Astrocyte of the cerebellum (primary cell): Measurements from ENCODE around the gene KRT38.

Source experiments
- DNase-seq: peaks from one replicate; pipeline ENCODE4 v3.0.0-alpha.2; 2011; ENCODE audit warnings: low read depth
- H3K4me3 ChIP-seq: 2 replicates; pipeline ENCODE4 v1.5.1; 2011; ENCODE audit warnings: mild to moderate bottlenecking, low read depth, low read length, moderate library complexity
- in situ Hi-C: cut with HindIII; loops from 2 replicates; pipeline ENCODE4 v1.10.0; 2017; ENCODE audit warnings: low sequenced_read_pairs
- TF ChIP-seq, protein P1 (sequence below): IDR thresholded peaks from 2 replicates; pipeline ENCODE4 v1.5.1; 2012; ENCODE audit warnings: low read length, low read depth, moderate library complexity, mild to moderate bottlenecking; ENCODE audit errors: missing control alignments

KRT38 gene

GRCh38 chr17:41464682-41465081, 23.9 kb upstream of the KRT38 start:
- in situ Hi-C loops: no loop called here
- no peak overlapping the region for H3K4me3 ChIP-seq
- TF ChIP-seq, protein P1, sequence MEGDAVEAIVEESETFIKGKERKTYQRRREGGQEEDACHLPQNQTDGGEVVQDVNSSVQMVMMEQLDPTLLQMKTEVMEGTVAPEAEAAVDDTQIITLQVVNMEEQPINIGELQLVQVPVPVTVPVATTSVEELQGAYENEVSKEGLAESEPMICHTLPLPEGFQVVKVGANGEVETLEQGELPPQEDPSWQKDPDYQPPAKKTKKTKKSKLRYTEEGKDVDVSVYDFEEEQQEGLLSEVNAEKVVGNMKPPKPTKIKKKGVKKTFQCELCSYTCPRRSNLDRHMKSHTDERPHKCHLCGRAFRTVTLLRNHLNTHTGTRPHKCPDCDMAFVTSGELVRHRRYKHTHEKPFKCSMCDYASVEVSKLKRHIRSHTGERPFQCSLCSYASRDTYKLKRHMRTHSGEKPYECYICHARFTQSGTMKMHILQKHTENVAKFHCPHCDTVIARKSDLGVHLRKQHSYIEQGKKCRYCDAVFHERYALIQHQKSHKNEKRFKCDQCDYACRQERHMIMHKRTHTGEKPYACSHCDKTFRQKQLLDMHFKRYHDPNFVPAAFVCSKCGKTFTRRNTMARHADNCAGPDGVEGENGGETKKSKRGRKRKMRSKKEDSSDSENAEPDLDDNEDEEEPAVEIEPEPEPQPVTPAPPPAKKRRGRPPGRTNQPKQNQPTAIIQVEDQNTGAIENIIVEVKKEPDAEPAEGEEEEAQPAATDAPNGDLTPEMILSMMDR: no peak
- peak; percentile 83 for DNase-seq

GRCh38 chr17:41464173-41464572, 23.4 kb upstream of the KRT38 start:
- H3K4me3 ChIP-seq: no peak overlapping the region
- in situ Hi-C loops: no loop called here
- no peak for DNase-seq

GRCh38 chr17:41463746-41464145, 23.0 kb upstream of the KRT38 start:
- in situ Hi-C loops: no loop called here
- DNase-seq: no peak
- TF ChIP-seq, protein P1: no peak
- no peak overlapping the region for H3K4me3 ChIP-seq

More at GRCh38 chr17:41464173-41464572, 23.4 kb upstream of the KRT38 start:
- TF ChIP-seq, protein P1: no peak

- no peak for DNase-seq
- no peak overlapping the region for H3K4me3 ChIP-seq
- TF ChIP-seq, protein P1: no peak
- in situ Hi-C loops: no loop called here
Observed at GRCh38 chr17:41462705-41463104, 21.9 kb upstream of the KRT38 start.

GRCh38 chr17:41457676-41458075, 16.9 kb upstream of the KRT38 start:
- no peak overlapping the region for H3K4me3 ChIP-seq
- TF ChIP-seq, protein P1: no peak
- DNase-seq: no peak
- in situ Hi-C loops: no loop called here

DNA sequence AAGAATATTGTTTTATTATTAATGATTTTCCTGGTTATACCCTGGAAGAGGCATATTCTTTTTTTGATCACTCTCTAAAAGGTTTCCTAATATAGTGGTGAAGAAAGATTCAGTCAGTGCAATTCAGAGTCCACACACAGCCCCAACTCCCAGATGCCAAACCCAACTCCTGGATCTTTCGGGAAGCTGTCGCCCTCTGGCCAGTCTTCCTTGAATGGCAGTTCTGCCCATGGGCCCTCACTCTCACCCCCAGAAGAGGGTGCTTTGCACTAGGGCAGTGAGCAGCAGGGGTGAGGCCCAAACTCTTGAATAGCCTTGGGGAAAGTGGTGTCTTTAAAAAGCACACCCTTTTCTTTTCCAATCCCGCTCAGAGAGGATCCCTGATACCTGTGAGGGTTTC, 15.4 kb upstream of the KRT38 start:
- no peak overlapping the region for H3K4me3 ChIP-seq
- DNase-seq: no peak
- in situ Hi-C loops: no loop called here
- TF ChIP-seq, protein P1: no peak

DNA sequence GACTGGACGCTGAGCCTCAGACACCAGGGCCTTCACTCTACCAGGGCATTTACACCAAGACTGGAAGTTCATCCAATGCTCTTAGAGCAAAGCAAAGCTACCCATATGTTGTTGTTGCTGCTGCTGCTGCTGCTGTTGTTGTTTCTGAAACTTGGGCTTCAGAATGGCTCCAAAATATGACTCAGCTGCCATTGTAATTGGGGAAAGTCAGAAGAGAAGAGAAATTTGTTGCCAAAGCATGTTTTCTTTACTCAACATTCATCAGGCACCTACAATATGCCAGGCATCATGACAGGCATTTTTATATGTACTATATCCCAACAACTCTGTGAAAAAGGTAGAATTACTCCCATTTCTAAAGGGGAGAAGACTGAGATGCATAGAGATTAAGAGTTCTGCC, 14.5 kb upstream of the KRT38 start:
- in situ Hi-C loops: no loop called here
- TF ChIP-seq, protein P1: no peak
- DNase-seq: no peak
- no peak overlapping the region for H3K4me3 ChIP-seq
